MM.1S (cell line): ENCODE results near the gene ORC5.

Experiments
- EZH2 ChIP-seq: fragments of 300-600 bp; sonication (generic); optimal IDR thresholded peaks from 2 replicates; pipeline ENCODE3; 2017; ENCODE audit warnings: low read depth, mild to moderate bottlenecking, antibody characterized with exemption, low read length, mixed read lengths
- TF ChIP-seq, protein P1 (sequence below): fragments of 300-600 bp; sonication (generic); IDR thresholded peaks from 2 replicates; pipeline ENCODE4 v1.5.1; 2016; ENCODE audit warnings: antibody characterized with exemption, low read length, mixed read lengths

DNA sequence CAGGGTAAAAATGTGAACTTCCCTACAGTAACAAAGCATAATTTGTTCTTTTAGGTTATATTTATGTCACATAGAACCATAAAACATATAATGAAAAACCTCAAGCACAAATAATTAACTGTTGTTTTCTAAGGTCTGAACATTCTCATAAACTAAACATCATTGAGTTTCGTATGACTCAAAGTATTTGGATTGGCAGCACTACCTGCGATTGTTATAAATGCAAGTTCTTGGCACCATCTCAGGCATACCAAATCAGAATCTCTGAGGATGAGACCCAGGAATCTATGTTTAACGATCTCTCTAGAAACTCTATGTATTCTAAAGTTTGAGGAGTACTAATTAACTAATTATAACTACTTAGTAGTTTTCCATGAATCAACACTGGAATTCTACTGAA lies 22.5 kb downstream of the ORC5 start:
- TF ChIP-seq, protein P1, sequence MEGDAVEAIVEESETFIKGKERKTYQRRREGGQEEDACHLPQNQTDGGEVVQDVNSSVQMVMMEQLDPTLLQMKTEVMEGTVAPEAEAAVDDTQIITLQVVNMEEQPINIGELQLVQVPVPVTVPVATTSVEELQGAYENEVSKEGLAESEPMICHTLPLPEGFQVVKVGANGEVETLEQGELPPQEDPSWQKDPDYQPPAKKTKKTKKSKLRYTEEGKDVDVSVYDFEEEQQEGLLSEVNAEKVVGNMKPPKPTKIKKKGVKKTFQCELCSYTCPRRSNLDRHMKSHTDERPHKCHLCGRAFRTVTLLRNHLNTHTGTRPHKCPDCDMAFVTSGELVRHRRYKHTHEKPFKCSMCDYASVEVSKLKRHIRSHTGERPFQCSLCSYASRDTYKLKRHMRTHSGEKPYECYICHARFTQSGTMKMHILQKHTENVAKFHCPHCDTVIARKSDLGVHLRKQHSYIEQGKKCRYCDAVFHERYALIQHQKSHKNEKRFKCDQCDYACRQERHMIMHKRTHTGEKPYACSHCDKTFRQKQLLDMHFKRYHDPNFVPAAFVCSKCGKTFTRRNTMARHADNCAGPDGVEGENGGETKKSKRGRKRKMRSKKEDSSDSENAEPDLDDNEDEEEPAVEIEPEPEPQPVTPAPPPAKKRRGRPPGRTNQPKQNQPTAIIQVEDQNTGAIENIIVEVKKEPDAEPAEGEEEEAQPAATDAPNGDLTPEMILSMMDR: no peak
- no peak for TF ChIP-seq EZH2
